ENCODE results near the gene CAVIN2. TPM values are rescaled to one million over a fixed set of nuclear protein-coding genes. Genes with fewer than 3 reads are reported as not detected.

Gene CAVIN2
- polyA plus RNA-seq, 1 donor from 2014 or later = not detected

GRCh38 chr2:191845248-191845715 is 1.6 kb downstream of the CAVIN2 start:
- Histone ChIP-seq H3F3A (ENCODE audit: insufficient read depth, low read length, poor library complexity, severe bottlenecking) (no peaks in the 10 kb centered on the region), H3K27ac (ENCODE audit: low read length) (no peak overlapping the region), H3K27me3 (ENCODE audit: insufficient read depth, low read depth, low read length) (no peaks in the 10 kb centered on the region), H3K9me3 (ENCODE audit: low read length) (no peaks in the 10 kb centered on the region), H3K4me2 (ENCODE audit: low read length) (no peak overlapping the region), H3K9ac (ENCODE audit: low read length) (no peak overlapping the region), H3K79me2 (replicated peaks; ENCODE audit: insufficient read depth, low read length) (no peaks in the 10 kb centered on the region), H4K20me1 (ENCODE audit: insufficient read depth) (no peaks in the 10 kb centered on the region), H3K9me2 (ENCODE audit: insufficient read depth, low read length) (no peaks in the 10 kb centered on the region), H3K36me3 (ENCODE audit: insufficient read depth, low read length) (no peaks in the 10 kb centered on the region), H3K4me3 (ENCODE audit: low read length) (no peak overlapping the region), H2AFZ (ENCODE audit: low read depth, low read length) (no peak overlapping the region)
- TF ChIP-seq TAF1 (IDR thresholded peaks at IDR 0.05; ENCODE audit: low read depth) (no peak), CTCF (IDR thresholded peaks at IDR 0.05; ENCODE audit: poor library complexity, severe bottlenecking) (no peak), REST (IDR thresholded peaks at IDR 0.05; ENCODE audit: borderline replicate concordance) (no peak), EP300 (conservative IDR thresholded peaks at IDR 0.05; ENCODE audit: poor library complexity, severe bottlenecking) (no peak)

GRCh38 chr2:191844706-191845105 is 2.2 kb downstream of the CAVIN2 start:
- no peak for TF ChIP-seq REST (IDR thresholded peaks at IDR 0.05; ENCODE audit: borderline replicate concordance)
- TF ChIP-seq POLR2AphosphoS5 (IDR thresholded peaks at IDR 0.05) = no peak
- no peak for TF ChIP-seq CTCF (IDR thresholded peaks at IDR 0.05; ENCODE audit: poor library complexity, severe bottlenecking)
- TF ChIP-seq SMC3 (conservative IDR thresholded peaks at IDR 0.05; ENCODE audit: poor library complexity) = no peak
- no peak for TF ChIP-seq TAF1 (IDR thresholded peaks at IDR 0.05; ENCODE audit: low read depth)
- TF ChIP-seq MXI1 (conservative IDR thresholded peaks at IDR 0.05; ENCODE audit: poor library complexity, severe bottlenecking) = no peak
- no peak for TF ChIP-seq RAD21 (conservative IDR thresholded peaks at IDR 0.05)
- TF ChIP-seq EZH2 (IDR thresholded peaks at IDR 0.05; ENCODE audit: borderline replicate concordance, insufficient read depth, low read length, poor library complexity, severe bottlenecking) = no peak
- TF ChIP-seq EP300 (conservative IDR thresholded peaks at IDR 0.05; ENCODE audit: poor library complexity, severe bottlenecking) = no peak
- no peak overlapping the region for H3K4me3 ChIP-seq (ENCODE audit: low read length)
- no peaks in the 10 kb centered on the region for H3K9me3 ChIP-seq (ENCODE audit: low read length)
- H3K9ac ChIP-seq (ENCODE audit: low read length) = no peak overlapping the region
- no peak overlapping the region for H3K27ac ChIP-seq (ENCODE audit: low read length)
- H4K20me1 ChIP-seq (ENCODE audit: insufficient read depth) = no peaks in the 10 kb centered on the region
- H3F3A ChIP-seq (ENCODE audit: insufficient read depth, low read length, poor library complexity, severe bottlenecking) = no peaks in the 10 kb centered on the region
- H3K9me2 ChIP-seq (ENCODE audit: insufficient read depth, low read length) = no peaks in the 10 kb centered on the region
- H2AFZ ChIP-seq (ENCODE audit: low read depth, low read length) = no peak overlapping the region
- H3K27me3 ChIP-seq (ENCODE audit: insufficient read depth, low read depth, low read length) = no peaks in the 10 kb centered on the region
- H3K4me2 ChIP-seq (ENCODE audit: low read length) = no peak overlapping the region
- no peaks in the 10 kb centered on the region for H3K79me2 ChIP-seq (replicated peaks; ENCODE audit: insufficient read depth, low read length)
- no peaks in the 10 kb centered on the region for H3K36me3 ChIP-seq (ENCODE audit: insufficient read depth, low read length)
